ENCODE measurements around the gene CENPW. TPM values are rescaled to one million over a fixed set of nuclear protein-coding genes. Genes with fewer than 3 reads are reported as not detected.

Gene CENPW
- total RNA-seq, 4 donors from 2014 or later, result 2.2 TPM; not detected in 3

DNA sequence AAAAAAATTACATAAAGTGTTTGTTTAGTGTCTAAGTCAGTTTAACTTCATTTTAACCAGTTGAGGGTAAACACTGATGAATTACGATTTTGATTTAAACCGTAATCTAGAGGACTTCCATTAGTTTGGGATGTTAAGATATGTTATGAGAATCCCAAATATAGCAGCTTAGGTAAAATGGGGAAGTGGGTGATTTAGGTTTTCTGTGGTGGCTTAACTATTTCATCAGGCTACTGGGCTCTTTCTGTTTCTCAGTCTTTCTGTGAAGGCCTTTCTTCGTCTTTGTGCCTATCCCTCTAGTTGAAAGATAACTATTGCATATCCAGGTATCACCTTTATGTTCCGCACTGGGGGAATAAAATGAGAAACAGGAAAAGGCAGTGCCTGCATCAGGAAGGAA, 27.9 kb downstream of the CENPW start:
- no peaks in the 10 kb centered on the region for H3K27me3 ChIP-seq
- 86 to 91% methylated on average over 2 to 4 of the region's 4 CpGs for WGBS, 2 donors (ENCODE audit: low coverage in 1 of 2)
- in situ Hi-C loops (cut with MboI; ENCODE audit: low pct_ligation_motif_present in 1 of 4, low pct_unique_long_range_greater_than_20kb in 1 of 4, low sequenced_read_pairs in 3 of 4), result loop anchor here in 1 of 4 donors (25.0 kb wide), 1 partner anchor 294 kb away; no protein-coding TSS in a partner anchor
- no peaks in the 10 kb centered on the region for H3K4me1 ChIP-seq
- H3K9me3 ChIP-seq, result no peaks in the 10 kb centered on the region
- no peaks in the 10 kb centered on the region for H3K36me3 ChIP-seq
- no peak overlapping the region for H3K27ac ChIP-seq
- no peak overlapping the region for H3K4me3 ChIP-seq
- intact Hi-C loops (cut with DNase I; ENCODE audit: low total_unique reads), result no loop called here
- TF ChIP-seq POLR2AphosphoS5 (IDR thresholded peaks at IDR 0.05) (no peak), CTCF (IDR thresholded peaks at IDR 0.05) (no peak), EP300 (IDR thresholded peaks at IDR 0.05; ENCODE audit: low read depth) (no peak), POLR2A (IDR thresholded peaks at IDR 0.05) (no peak)
- no peak for DNase-seq

- Histone ChIP-seq H3K4me1 (no peaks in the 10 kb centered on the region), H3K9me3 (no peaks in the 10 kb centered on the region), H3K36me3 (no peaks in the 10 kb centered on the region), H3K27ac (no peak overlapping the region), H3K4me3 (no peak overlapping the region), H3K27me3 (no peaks in the 10 kb centered on the region)
- TF ChIP-seq POLR2A (IDR thresholded peaks at IDR 0.05), result no peak
- no peak for TF ChIP-seq CTCF (IDR thresholded peaks at IDR 0.05)
- TF ChIP-seq POLR2AphosphoS5 (IDR thresholded peaks at IDR 0.05), result no peak
- no peak for TF ChIP-seq EP300 (IDR thresholded peaks at IDR 0.05; ENCODE audit: low read depth)
- intact Hi-C loops (cut with DNase I; ENCODE audit: low total_unique reads), result no loop called here
- in situ Hi-C loops (cut with MboI; ENCODE audit: low pct_ligation_motif_present in 1 of 4, low pct_unique_long_range_greater_than_20kb in 1 of 4, low sequenced_read_pairs in 3 of 4), result loop anchor here in 1 of 4 donors (25.0 kb wide), 1 partner anchor 290 kb away; no protein-coding TSS in a partner anchor
- 93 to 97% methylated on average over 2 of the region's 2 CpGs for WGBS, 2 donors (ENCODE audit: low coverage in 1 of 2)
- no peak for DNase-seq
These were observed 32.7 kb downstream of the CENPW start for GRCh38 chr6:126372626-126373025.

DNA sequence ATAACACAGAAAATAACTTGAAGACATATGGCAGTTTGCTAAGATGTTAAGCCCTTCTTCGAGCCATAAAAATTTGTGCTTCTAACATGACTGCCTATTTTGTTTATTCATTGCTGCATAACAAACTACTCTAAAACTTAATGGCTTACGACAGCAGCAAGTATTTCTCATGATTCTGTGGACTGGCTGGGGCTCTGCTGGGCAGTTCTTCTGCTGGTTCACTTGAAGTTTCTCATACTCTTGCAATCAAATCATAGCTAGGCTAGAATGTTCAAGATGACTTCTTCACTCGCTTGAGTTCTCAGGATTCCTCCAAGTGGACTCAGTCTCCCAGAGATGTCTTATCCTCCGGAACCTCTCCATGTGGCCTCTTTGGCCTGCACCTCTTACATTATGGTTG, 33.4 kb downstream of the CENPW start:
- no peak for TF ChIP-seq POLR2AphosphoS5 (IDR thresholded peaks at IDR 0.05)
- TF ChIP-seq EP300 (IDR thresholded peaks at IDR 0.05; ENCODE audit: low read depth), result no peak
- TF ChIP-seq POLR2A (IDR thresholded peaks at IDR 0.05), result no peak
- TF ChIP-seq CTCF (IDR thresholded peaks at IDR 0.05), result no peak
- H3K36me3 ChIP-seq, result no peaks in the 10 kb centered on the region
- H3K4me1 ChIP-seq, result no peaks in the 10 kb centered on the region
- 90 to 92% methylated on average over 1 to 4 of the region's 4 CpGs for WGBS, 2 donors (ENCODE audit: low coverage in 1 of 2)
- no peak for DNase-seq
- no peaks in the 10 kb centered on the region for H3K9me3 ChIP-seq
- in situ Hi-C loops (cut with MboI; ENCODE audit: low pct_ligation_motif_present in 1 of 4, low pct_unique_long_range_greater_than_20kb in 1 of 4, low sequenced_read_pairs in 3 of 4) (loop anchor here in 1 of 4 donors (25.0 kb wide), 1 partner anchor 289 kb away; no protein-coding TSS in a partner anchor), intact Hi-C loops (cut with DNase I; ENCODE audit: low total_unique reads) (no loop called here)
- no peaks in the 10 kb centered on the region for H3K27me3 ChIP-seq
- no peak overlapping the region for H3K4me3 ChIP-seq
- H3K27ac ChIP-seq, result no peak overlapping the region

- Histone ChIP-seq H3K4me3 (no peak overlapping the region), H3K27me3 (no peaks in the 10 kb centered on the region), H3K4me1 (no peaks in the 10 kb centered on the region), H3K9me3 (no peaks in the 10 kb centered on the region), H3K27ac (no peak overlapping the region), H3K36me3 (no peaks in the 10 kb centered on the region)
- in situ Hi-C loops (cut with MboI; ENCODE audit: low pct_ligation_motif_present in 1 of 4, low pct_unique_long_range_greater_than_20kb in 1 of 4, low sequenced_read_pairs in 3 of 4) (loop anchor here in 1 of 4 donors (25.0 kb wide), 1 partner anchor 288 kb away; no protein-coding TSS in a partner anchor), intact Hi-C loops (cut with DNase I; ENCODE audit: low total_unique reads) (no loop called here)
- TF ChIP-seq POLR2AphosphoS5 (IDR thresholded peaks at IDR 0.05), result no peak
- no peak for TF ChIP-seq POLR2A (IDR thresholded peaks at IDR 0.05)
- TF ChIP-seq CTCF (IDR thresholded peaks at IDR 0.05), result no peak
- TF ChIP-seq EP300 (IDR thresholded peaks at IDR 0.05; ENCODE audit: low read depth), result no peak
- DNase-seq, result no peak
- 100% methylated on average over 1 of the region's 1 CpG for WGBS, 2 donors (ENCODE audit: low coverage in 1 of 2)
These were observed 34.5 kb downstream of the CENPW start for GRCh38 chr6:126374372-126374771.

All from transverse colon (tissue), 4 donors.